K562 (cell line): ENCODE measurements around the gene EVL. TPM values are rescaled to one million over a fixed set of nuclear protein-coding genes. Genes with fewer than 3 reads are reported as not detected.

ENCODE experiments used
- ATAC-seq: fragments of 200-7000 bp; cut with Tn5 transposase; 3 replicates; pipeline ENCODE4 v1.9.1; 2020; ENCODE audit warnings: moderate library complexity
- BruUV-seq: library from RNA; stranded (reverse); fragments of 400-500 nt; replicated peaks from 2 replicates; lab custom pipeline; 2021; lab: Mats Ljungman, UMichigan
- CTCF ChIA-PET: fragments of 300-600 bp; formaldehyde crosslinking; extraction: SDS; loops from one replicate; lab custom pipeline; 2021; ENCODE audit warnings: low intra/inter-chr PET ratio; lab: Yijun Ruan, JAX
- POLR2A ChIA-PET: fragments of 300-600, 350-650 bp; sonication (Branson Sonifier 250); formaldehyde crosslinking; extraction: SDS; loops from one replicate; lab custom pipeline; 2021; ENCODE audit warnings: antibody characterized with exemption, inconsistent platforms; lab: Yijun Ruan, JAX
- DNase-seq, 4 experiments: peaks; one replicate each; pipeline versions ENCODE4 v3.0.0 to v3.0.0-alpha.2; 2011 to 2018; ENCODE audit warnings: low spot score in 3 of 4, mixed read lengths in 3 of 4; ENCODE audit errors: extremely low read depth in 1 of 4
- FAIRE-seq: peaks from 2 replicates; lab custom pipeline; 2011; peaks lifted over from hg19 to GRCh38; lab: Jason Lieb, UNC
- H2AFZ ChIP-seq: 2 replicates; pipeline ENCODE4 v1.6.0; 2011; ENCODE audit warnings: low read depth, low read length, control low read depth, inconsistent platforms
- H3K27ac ChIP-seq: fragments of 200-600 bp; 3 replicates; pipeline ENCODE4 v1.8.0; 2011; ENCODE audit warnings: low read depth, mild to moderate bottlenecking, control low read depth, inconsistent platforms, low read length, moderate library complexity, mixed read lengths; ENCODE audit errors: extremely low read depth
- H3K27me3 ChIP-seq, 2 experiments: fragments of 300-600 bp in 1 of 2; 2 replicates in 1 of 2; 3 replicates in 1 of 2; pipeline versions ENCODE4 v1.6.0 to v1.8.0; 2011; ENCODE audit warnings: inconsistent platforms in 2 of 2, low read length in 2 of 2, mild to moderate bottlenecking in 1 of 2, mixed read lengths in 1 of 2, moderate library complexity in 1 of 2; ENCODE audit not compliant: control insufficient read depth in 2 of 2, insufficient read depth in 2 of 2
- H3K36me3 ChIP-seq: fragments of 300-600 bp; 3 replicates; pipeline ENCODE4 v1.8.0; 2011; ENCODE audit warnings: mild to moderate bottlenecking, low read length, inconsistent platforms; ENCODE audit not compliant: control insufficient read depth, insufficient read depth
- H3K4me1 ChIP-seq, 2 experiments: fragments of 200-600 bp in 1 of 2; replicated peaks in 1 of 2; 2 replicates in 1 of 2; 3 replicates in 1 of 2; pipeline versions ENCODE4 v1.5.1 to v1.8.0; 2011; ENCODE audit warnings: inconsistent platforms in 2 of 2, low read length in 2 of 2, mild to moderate bottlenecking in 1 of 2, mixed read lengths in 1 of 2, moderate library complexity in 1 of 2; ENCODE audit not compliant: control insufficient read depth in 2 of 2, insufficient read depth in 2 of 2
- H3K4me2 ChIP-seq: 2 replicates; pipeline ENCODE4 v1.6.1; 2011; ENCODE audit warnings: low read length, control low read depth, inconsistent platforms, mixed read lengths; ENCODE audit not compliant: insufficient read depth
- H3K4me3 ChIP-seq: fragments of 200-600 bp; sonication (generic), shearing (Covaris generic); 2 replicates; pipeline ENCODE4 v1.5.1; 2016; ENCODE audit warnings: control low read depth, inconsistent platforms
- H3K79me2 ChIP-seq: fragments of 200-600 bp; 3 replicates; pipeline ENCODE4 v1.8.0; 2011; ENCODE audit warnings: low read length, inconsistent platforms; ENCODE audit not compliant: control insufficient read depth, insufficient read depth
- H3K9ac ChIP-seq, 2 experiments: 2 replicates each; pipeline versions ENCODE4 v1.6.0 to v1.6.1; 2011; ENCODE audit warnings: low read depth in 2 of 2, low read length in 2 of 2, control low read depth in 1 of 2, inconsistent platforms in 1 of 2, mild to moderate bottlenecking in 1 of 2, mixed read lengths in 1 of 2; ENCODE audit not compliant: insufficient read depth in 1 of 2
- H3K9me1 ChIP-seq: one replicate; pipeline ENCODE4 v1.6.0; 2011; ENCODE audit warnings: inconsistent platforms, mild to moderate bottlenecking, low read length, moderate library complexity; ENCODE audit not compliant: control insufficient read depth, insufficient read depth
- H3K9me3 ChIP-seq: replicated peaks from 2 replicates; pipeline ENCODE4 v1.5.1; 2011; ENCODE audit warnings: low read depth, low read length, inconsistent platforms; ENCODE audit not compliant: control insufficient read depth, insufficient read depth
- H4K20me1 ChIP-seq: replicated peaks from 2 replicates; pipeline ENCODE4 v1.6.1; 2011; ENCODE audit warnings: low read length, inconsistent platforms, mixed read lengths; ENCODE audit not compliant: control insufficient read depth, insufficient read depth
- ATF6 ChIP-seq: sonication (generic); formaldehyde crosslinking; IDR thresholded peaks from 2 replicates; pipeline ENCODE4 v1.4.0; 2020; ENCODE audit warnings: mild to moderate bottlenecking, missing genetic modification reagents
- BCOR ChIP-seq: fragments of 450-650 bp; IDR thresholded peaks from 2 replicates; pipeline ENCODE4 v1.6.1; 2016
- E2F8 ChIP-seq: fragments of 450-650 bp; IDR thresholded peaks from 2 replicates; pipeline ENCODE4 v1.7.1; 2018; ENCODE audit warnings: mild to moderate bottlenecking, low read depth; ENCODE audit not compliant: partially characterized antibody
- IFI16 ChIP-seq: fragments of 250-450 bp; sonication (Bioruptor Pico); IDR thresholded peaks from 2 replicates; pipeline ENCODE4 v2.1.2; 2022; ENCODE audit warnings: mild to moderate bottlenecking, inconsistent platforms
- MCM2 ChIP-seq: fragments of 450-650 bp; IDR thresholded peaks from 2 replicates; pipeline ENCODE4 v1.6.1; 2017; ENCODE audit warnings: low read depth, mild to moderate bottlenecking
- NCOA4 ChIP-seq: fragments of 450-650 bp; IDR thresholded peaks from 2 replicates; pipeline ENCODE4 v1.6.1; 2018; ENCODE audit warnings: mild to moderate bottlenecking; ENCODE audit not compliant: partially characterized antibody
- NFE2L1 ChIP-seq: fragments of 450-650 bp; IDR thresholded peaks from 2 replicates; pipeline ENCODE4 v1.6.1; 2016; ENCODE audit warnings: missing genetic modification characterization, low read depth, mild to moderate bottlenecking, missing compliant biosample characterization, moderate library complexity, borderline replicate concordance
- SFPQ ChIP-seq: fragments of 200-400 bp; formaldehyde crosslinking; IDR thresholded peaks from 2 replicates; pipeline ENCODE4 v1.6.1; 2017; ENCODE audit warnings: mild to moderate bottlenecking, low read depth, low read length, moderate library complexity
- SIX5 ChIP-seq, 2 experiments: IDR thresholded peaks; 2 replicates each; pipeline ENCODE4 v1.6.1; 2011; ENCODE audit warnings: low read length in 2 of 2, borderline replicate concordance in 1 of 2, low read depth in 1 of 2, mild to moderate bottlenecking in 1 of 2, moderate library complexity in 1 of 2; ENCODE audit not compliant: insufficient read depth in 1 of 2
- TBP ChIP-seq: optimal IDR thresholded peaks from 2 replicates; pipeline ENCODE3; 2011; ENCODE audit warnings: low read depth, low read length, improper control_type of control experiment
- ZNF561 ChIP-seq: fragments of 450-650 bp; formaldehyde crosslinking; conservative IDR thresholded peaks from 2 replicates; pipeline ENCODE4 v1.4.0; 2020; ENCODE audit warnings: mild to moderate bottlenecking, moderate library complexity
- ZNF639 ChIP-seq, 2 experiments: fragments of 200-800 bp in 1 of 2; sonication (Bioruptor generic) in 1 of 2; sonication (generic) in 1 of 2; formaldehyde crosslinking in 1 of 2; IDR thresholded peaks in 1 of 2; conservative IDR thresholded peaks in 1 of 2; 2 replicates each; pipeline versions ENCODE4 v1.5.0 to v1.6.1; 2016 to 2020; ENCODE audit warnings: missing compliant biosample characterization in 1 of 2, missing genetic modification characterization in 1 of 2, missing genetic modification reagents in 1 of 2
- ZNF707 ChIP-seq: fragments of 250-450 bp; sonication (Bioruptor Pico); conservative IDR thresholded peaks from 2 replicates; pipeline ENCODE4 v1.8.0; 2022; ENCODE audit warnings: inconsistent platforms, mild to moderate bottlenecking, moderate library complexity
- WGBS: fragments of 100-300 bp; shearing (Covaris generic); methylation state at CpG from one replicate; pipeline ENCODE4 v1.1.6; 2016; ENCODE audit warnings: low coverage, mixed read lengths; ENCODE audit not compliant: insufficient coverage; ENCODE audit errors: missing lambda C conversion rate; 5-methylcytosine and 5-hydroxymethylcytosine counted together
- in situ Hi-C: fragments of 300-500 bp; cut with MboI; formaldehyde crosslinking; loops from 4 replicates; pipeline ENCODE4 v1.15.0; 2018; ENCODE audit warnings: inconsistent platforms, mixed read lengths
- intact Hi-C: fragments of 100-400 bp; cut with micrococcal nuclease; formaldehyde crosslinking; loops from 2 replicates; pipeline ENCODE4 v1.14.2; 2022
- polyA plus RNA-seq, 8 experiments: library from polyadenylated mRNA; depleted of rRNA in 4 of 8; stranded (reverse) in 5 of 8; unstranded in 3 of 8; fragments of >200 nt; fragmentation: Nextera tagmentation in 2 of 8; fragmentation: Illumina TruSeq in 1 of 8; extraction: Ambion mirVana in 2 of 8; extraction: Trizol in 1 of 8; gene quantifications; 2 replicates each; pipeline versions ENCODE4 v1.2.1 to v1.2.3, GENCODE V29; 2011 to 2014; ENCODE audit warnings: inconsistent platforms in 1 of 8, missing spikeins in 1 of 8
- total RNA-seq, 7 experiments: library from RNA; depleted of rRNA in 6 of 7; stranded (reverse); fragments of >200 nt in 6 of 7; fragmentation: Illumina TruSeq in 2 of 7; extraction: Trizol in 2 of 7; gene quantifications; 2 replicates each; pipeline versions ENCODE4 v1.2.1 to v1.2.3, GENCODE V29; 2011 to 2021; ENCODE audit warnings: low replicate concordance in 1 of 7

Gene EVL
- total and polyA plus RNA-seq, 9 of the 15 experiments (the other 6 are each of a cell fraction or from before 2014, with no cell fraction given): 2.9 to 43.4 (median 23.9) TPM

GRCh38 chr14:100135784-100136183 is 70.6 kb downstream of the EVL start:
- peaks cover 9% of the 10 kb centered on the region; the same call in 1 of the 3 replicates for H3K36me3 ChIP-seq
- no peak overlapping the region for H2AFZ ChIP-seq
- no TSS peak for BruUV-seq
- in situ Hi-C loops: no loop called here
- no peak for ATAC-seq
- H3K27ac ChIP-seq: no peak overlapping the region
- H3K4me1 ChIP-seq: peaks cover 11 to 37% of the 10 kb centered on the region in 2 experiments
- CTCF ChIA-PET: no interaction called here
- POLR2A ChIA-PET: interaction anchor here (0.7 kb wide), 1 partner anchor 54 kb away, joined by 3 read pairs; no protein-coding TSS in a partner anchor
- no peak for DNase-seq
- H3K27me3 ChIP-seq: no peaks in the 10 kb centered on the region
- no peak for FAIRE-seq
- intact Hi-C loops: no loop called here
- no peaks in the 10 kb centered on the region for H3K9me1 ChIP-seq
- H3K4me3 ChIP-seq: no peak overlapping the region
- H3K9ac ChIP-seq: no peak overlapping the region
- H3K79me2 ChIP-seq: peaks cover 2% of the 10 kb centered on the region; the same call in 2 of the 3 replicates
- H3K9me3 ChIP-seq: no peaks in the 10 kb centered on the region
- H3K4me2 ChIP-seq: no peak overlapping the region
- 58% methylated on average over 5 of the region's 5 CpGs for WGBS
- H4K20me1 ChIP-seq: no peaks in the 10 kb centered on the region
- TF ChIP-seq E2F8: no peak
- TF ChIP-seq BCOR: no peak
- TF ChIP-seq ZNF639 (CRISPR knock-in tag; conservative IDR thresholded peaks at IDR 0.05 in 1 of 2, IDR thresholded peaks at IDR 0.05 in 1 of 2): no peak
- no peak for TF ChIP-seq ZNF707 (CRISPR knock-in tag)
- TF ChIP-seq IFI16 (CRISPR knock-in tag): no peak
- no peak for TF ChIP-seq SIX5 (IDR thresholded peaks at IDR 0.05; ENCODE audit: borderline replicate concordance in 1 of 2, insufficient read depth in 1 of 2, low read depth in 1 of 2, low read length in 2 of 2)
- no peak for TF ChIP-seq ZNF561 (CRISPR knock-in tag)
- no peak for TF ChIP-seq MCM2
- no peak for TF ChIP-seq NFE2L1 (tag)
- no peak for TF ChIP-seq TBP
- no peak for TF ChIP-seq ATF6 (CRISPR knock-in tag)
- TF ChIP-seq SFPQ: no peak
- TF ChIP-seq NCOA4: no peak
